KMS-11 (cell line): ENCODE data around the gene HEXIM2.

Experiments
- H2AFZ ChIP-seq: fragments of 200-600 bp; sonication (generic); 2 replicates; pipeline ENCODE4 v1.6.1; 2016; ENCODE audit warnings: antibody characterized with exemption, mixed run types, low read depth
- H3K27ac ChIP-seq: fragments of 200-600 bp; sonication (generic); 2 replicates; pipeline ENCODE4 v1.6.1; 2016; ENCODE audit warnings: mild to moderate bottlenecking, mixed run types
- H3K27me3 ChIP-seq: fragments of 200-600 bp; sonication (generic); 2 replicates; pipeline ENCODE4 v1.6.1; 2017; ENCODE audit warnings: mild to moderate bottlenecking, low read depth, mixed run types, moderate library complexity; ENCODE audit not compliant: insufficient read depth
- H3K36me3 ChIP-seq: fragments of 200-600 bp; sonication (generic); 2 replicates; pipeline ENCODE4 v1.6.1; 2017; ENCODE audit warnings: mild to moderate bottlenecking, mixed run types; ENCODE audit not compliant: insufficient read depth
- H3K4me1 ChIP-seq: fragments of 200-600 bp; sonication (generic); 2 replicates; pipeline ENCODE4 v1.6.1; 2016; ENCODE audit warnings: mild to moderate bottlenecking, low read depth, mixed run types; ENCODE audit not compliant: poor library complexity, severe bottlenecking
- H3K4me2 ChIP-seq: fragments of 200-600 bp; sonication (generic); 2 replicates; pipeline ENCODE4 v1.7.0; 2016; ENCODE audit warnings: mild to moderate bottlenecking, mixed run types
- H3K4me3 ChIP-seq: fragments of 200-600 bp; sonication (generic); IDR thresholded peaks from 2 replicates; pipeline ENCODE4 v1.6.1; 2017; ENCODE audit warnings: low read depth, low read length, mixed read lengths; ENCODE audit not compliant: insufficient read depth
- H3K79me2 ChIP-seq: fragments of 200-600 bp; sonication (generic); 2 replicates; pipeline ENCODE4 v1.6.1; 2016; ENCODE audit warnings: low read depth, mixed run types; ENCODE audit not compliant: insufficient read depth
- H3K9ac ChIP-seq: fragments of 200-600 bp; sonication (generic); 2 replicates; pipeline ENCODE4 v1.6.1; 2016; ENCODE audit warnings: mild to moderate bottlenecking, mixed run types
- H4K20me1 ChIP-seq: fragments of 200-600 bp; sonication (generic); 2 replicates; pipeline ENCODE4 v1.6.1; 2016; ENCODE audit warnings: mild to moderate bottlenecking, mixed run types; ENCODE audit not compliant: insufficient read depth
- CTCF ChIP-seq: fragments of 200-600 bp; sonication (generic); conservative IDR thresholded peaks from 2 replicates; pipeline ENCODE4 v1.6.1; 2017; ENCODE audit warnings: low read depth, mild to moderate bottlenecking, antibody characterized with exemption, low read length, moderate library complexity, mixed read lengths

HEXIM2 gene

GRCh38 chr17:45136846-45137560, 24.7 kb upstream of the HEXIM2 start:
- Histone ChIP-seq H3K36me3 (no peaks in the 10 kb centered on the region), H3K79me2 (no peaks in the 10 kb centered on the region), H3K27me3 (no peaks in the 10 kb centered on the region), H3K4me1 (peaks cover 9% of the 10 kb centered on the region), H3K9ac (no peak overlapping the region), H3K4me3 (no peak overlapping the region), H4K20me1 (no peaks in the 10 kb centered on the region), H3K27ac (no peak overlapping the region), H2AFZ (no peak overlapping the region), H3K4me2 (peak overlapping the region; percentile 98; the same call in 1 of the 2 replicates)
- TF ChIP-seq CTCF: no peak

- Histone ChIP-seq H3K79me2 (no peaks in the 10 kb centered on the region), H4K20me1 (no peaks in the 10 kb centered on the region), H3K36me3 (no peaks in the 10 kb centered on the region), H3K27me3 (no peaks in the 10 kb centered on the region), H3K4me1 (peaks cover 9% of the 10 kb centered on the region), H3K4me2 (no peak overlapping the region), H3K9ac (no peak overlapping the region), H3K27ac (no peak overlapping the region), H3K4me3 (no peak overlapping the region), H2AFZ (no peak overlapping the region)
- TF ChIP-seq CTCF: no peak
Measured at GRCh38 chr17:45137561-45138305, 23.9 kb upstream of the HEXIM2 start.

GRCh38 chr17:45138911-45139532, 22.7 kb upstream of the HEXIM2 start:
- H3K4me1 ChIP-seq: peaks cover 9% of the 10 kb centered on the region
- H3K9ac ChIP-seq: no peak overlapping the region
- H3K36me3 ChIP-seq: no peaks in the 10 kb centered on the region
- no peak overlapping the region for H3K4me2 ChIP-seq
- TF ChIP-seq CTCF: no peak
- no peaks in the 10 kb centered on the region for H3K27me3 ChIP-seq
- no peak overlapping the region for H3K4me3 ChIP-seq
- H2AFZ ChIP-seq: no peak overlapping the region
- no peak overlapping the region for H3K27ac ChIP-seq
- no peaks in the 10 kb centered on the region for H3K79me2 ChIP-seq
- H4K20me1 ChIP-seq: no peaks in the 10 kb centered on the region

GRCh38 chr17:45139533-45139920, 22.1 kb upstream of the HEXIM2 start:
- Histone ChIP-seq H3K27ac (no peak overlapping the region), H3K9ac (no peak overlapping the region), H4K20me1 (no peaks in the 10 kb centered on the region), H3K4me3 (no peak overlapping the region), H3K4me2 (no peak overlapping the region), H3K36me3 (no peaks in the 10 kb centered on the region), H3K4me1 (peaks cover 9% of the 10 kb centered on the region), H3K27me3 (no peaks in the 10 kb centered on the region), H3K79me2 (no peaks in the 10 kb centered on the region), H2AFZ (no peak overlapping the region)
- TF ChIP-seq CTCF: no peak
